IPS DF 4.7 (cell line): ENCODE data around the gene SEC24B.

Experiments
- DNase-seq: peaks from one replicate; pipeline ENCODE4 v3.0.0-alpha.2; 2013; ENCODE audit warnings: low spot score; ENCODE audit errors: extremely low read depth

The SEC24B gene

DNA sequence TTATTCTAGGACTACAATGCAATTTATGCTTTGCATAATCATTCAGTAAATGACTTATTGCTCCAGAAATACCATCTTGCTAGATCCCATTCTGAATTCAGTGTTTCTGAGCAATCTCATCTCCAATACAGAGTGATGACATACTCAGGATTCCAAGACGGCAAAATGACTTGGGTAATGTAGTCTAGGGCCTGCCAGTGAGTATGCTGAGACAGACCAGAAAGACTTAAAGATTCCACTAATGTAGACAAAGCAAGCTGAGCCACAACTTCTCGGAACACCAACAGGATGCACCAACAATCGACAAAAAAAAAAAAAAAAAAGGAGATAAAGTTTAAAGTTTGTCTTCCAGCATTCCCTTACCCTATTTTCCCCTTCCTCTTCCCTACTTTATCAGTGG, 919 bp upstream of the SEC24B start:
- DNase-seq, result no peak

DNA sequence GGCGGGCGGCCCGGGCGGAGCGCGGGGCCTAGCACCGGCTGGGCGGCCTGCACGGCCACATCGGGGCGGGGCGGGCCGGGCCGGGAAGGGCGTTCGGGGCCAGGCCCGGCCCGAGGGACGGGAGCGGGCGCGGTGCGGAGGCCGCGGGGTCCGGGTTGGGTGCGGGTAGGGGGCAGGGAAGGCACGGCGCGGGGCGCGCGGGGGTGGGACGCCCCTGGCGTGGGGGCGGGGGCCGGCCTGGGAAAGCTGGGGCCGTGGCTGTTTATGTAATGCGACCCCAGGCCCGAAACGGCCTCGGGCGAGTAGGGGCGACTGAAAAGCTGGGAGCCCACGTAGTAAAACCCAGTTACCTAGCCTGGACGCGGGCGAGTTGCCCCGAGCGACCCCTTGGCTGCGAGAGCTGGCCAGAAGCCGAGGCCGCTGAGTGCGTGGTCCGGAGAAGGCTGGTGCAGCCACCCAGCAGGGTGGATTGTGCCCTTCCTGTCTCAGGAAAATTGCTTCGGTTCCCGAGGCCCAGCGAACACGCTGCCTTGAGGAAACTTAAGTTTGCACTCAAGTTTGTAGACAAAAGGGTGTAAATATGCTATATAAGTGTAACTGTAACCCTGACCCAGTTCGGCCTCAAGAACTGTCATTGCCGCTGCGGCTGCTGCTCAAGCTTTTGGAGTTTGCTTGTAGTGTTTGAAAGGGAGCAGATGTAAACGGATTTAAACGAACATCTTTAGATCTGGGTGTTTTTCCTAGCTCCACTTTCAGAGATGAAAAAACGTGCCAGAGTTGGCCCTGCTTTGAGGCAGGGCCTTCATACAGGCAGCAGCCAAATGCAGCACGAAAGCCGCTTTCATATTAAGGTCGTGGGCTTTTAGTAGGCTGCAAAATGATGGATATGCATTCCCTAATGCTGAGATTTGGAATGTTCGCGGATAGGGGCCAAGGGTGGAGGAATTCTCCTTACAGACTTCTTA, 674 bp downstream of the SEC24B start:
- DNase-seq, result no peak

- DNase-seq, result no peak
Measured at GRCh38 chr4:109435635-109436034, 2.0 kb downstream of the SEC24B start.

DNA sequence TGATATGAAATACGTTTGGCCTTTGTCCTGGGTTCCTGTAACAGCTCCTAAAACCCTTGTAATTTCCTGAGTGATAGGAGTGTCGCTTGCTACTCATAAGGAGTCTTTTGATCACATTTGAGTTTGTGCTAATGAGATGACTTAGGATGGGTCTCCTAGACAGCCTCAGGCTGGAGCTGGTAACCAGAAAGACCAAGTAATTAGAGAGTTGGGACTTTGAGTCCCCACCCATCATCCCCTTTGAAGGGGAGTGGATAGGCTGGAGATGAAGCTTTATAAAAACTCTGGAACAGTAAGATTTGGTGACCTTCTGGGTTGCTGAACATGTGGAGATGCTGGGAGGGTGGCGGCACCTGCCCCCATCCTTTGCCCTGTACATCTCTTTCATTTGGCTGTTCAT, 2.9 kb downstream of the SEC24B start:
- no peak for DNase-seq

DNA sequence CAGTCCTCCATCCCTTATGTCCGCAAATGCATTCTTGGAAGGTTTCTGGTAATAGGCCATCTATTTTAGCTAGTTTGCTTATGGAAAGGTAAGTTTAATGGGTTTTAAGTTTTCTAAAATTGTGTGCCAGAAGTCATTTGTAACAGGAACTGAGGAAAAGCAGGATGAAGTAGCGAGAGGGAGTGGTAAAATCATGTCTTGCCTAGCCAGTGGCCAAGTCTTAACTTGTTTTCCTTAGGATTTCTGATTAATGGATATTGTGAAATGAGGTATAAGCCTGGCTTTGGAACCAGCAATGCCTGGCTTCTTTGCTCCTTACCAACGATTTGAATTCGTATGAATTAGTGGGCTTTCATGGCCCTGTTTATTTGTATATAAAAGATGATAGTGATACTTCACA, 7.3 kb downstream of the SEC24B start:
- no peak for DNase-seq

DNA sequence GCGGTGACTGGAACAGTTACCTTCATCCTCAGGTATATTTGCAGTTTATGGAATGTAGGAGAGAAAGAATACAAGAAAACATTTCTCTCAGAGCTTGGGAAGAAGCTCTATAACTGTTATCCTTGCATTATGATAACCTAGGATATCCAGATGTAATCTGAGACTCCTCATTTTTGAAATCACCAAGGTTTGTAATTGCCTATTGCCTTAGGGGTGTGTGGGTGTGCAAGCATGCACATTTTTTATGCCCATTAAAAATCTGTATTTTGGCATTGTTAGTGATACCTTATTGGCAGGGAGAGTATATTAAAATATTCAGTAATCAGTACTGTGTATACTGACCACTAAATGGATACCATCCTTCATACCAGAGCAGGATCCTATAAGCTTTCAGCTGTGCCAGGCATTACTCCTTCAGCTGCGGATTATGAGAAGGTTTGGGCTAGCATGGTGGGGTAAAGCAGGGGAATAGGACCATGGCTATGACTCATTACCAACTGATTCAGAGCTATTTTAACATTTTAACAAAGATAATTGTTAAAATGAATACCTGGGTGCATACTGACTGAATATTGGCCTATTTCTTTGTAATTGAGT, 8.3 kb downstream of the SEC24B start:
- DNase-seq, result no peak

GRCh38 chr4:109444182-109444844, 10.7 kb downstream of the SEC24B start:
- no peak for DNase-seq

- DNase-seq, result no peak
Measured at GRCh38 chr4:109447278-109447677, 13.7 kb downstream of the SEC24B start.

DNA sequence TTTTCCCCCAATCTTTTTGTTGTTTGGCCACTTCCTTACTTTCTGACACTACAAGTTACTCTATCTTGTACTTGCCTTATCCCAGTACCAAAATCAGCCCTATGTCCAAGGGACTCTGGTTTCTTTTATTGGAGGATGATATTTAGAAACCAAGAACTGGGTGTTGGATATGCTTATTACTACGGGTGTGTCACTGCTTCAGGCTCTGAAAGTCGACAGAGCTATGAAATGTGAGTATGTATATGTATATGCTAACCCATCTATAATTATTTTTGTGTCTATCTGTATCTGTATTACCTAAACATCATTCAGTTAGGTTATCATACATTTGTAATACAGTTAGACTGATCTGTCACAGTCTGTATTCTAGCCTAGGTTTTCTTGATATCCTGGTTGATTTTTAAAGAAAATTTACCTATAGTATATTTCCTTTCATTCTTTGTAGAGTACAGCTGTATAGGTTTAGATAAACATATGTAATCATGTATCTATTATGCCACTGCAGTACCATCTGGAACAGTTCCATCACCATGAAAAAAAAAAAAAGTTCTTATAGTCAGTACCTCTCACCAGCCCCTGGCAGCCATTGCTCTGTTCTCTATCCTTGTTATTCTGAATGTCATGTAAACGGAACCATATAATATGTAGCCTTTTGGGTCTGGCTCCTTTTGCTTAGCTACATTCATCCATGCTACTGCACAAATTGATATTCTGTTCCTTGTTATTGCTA, 18.1 kb downstream of the SEC24B start:
- DNase-seq, result no peak

DNA sequence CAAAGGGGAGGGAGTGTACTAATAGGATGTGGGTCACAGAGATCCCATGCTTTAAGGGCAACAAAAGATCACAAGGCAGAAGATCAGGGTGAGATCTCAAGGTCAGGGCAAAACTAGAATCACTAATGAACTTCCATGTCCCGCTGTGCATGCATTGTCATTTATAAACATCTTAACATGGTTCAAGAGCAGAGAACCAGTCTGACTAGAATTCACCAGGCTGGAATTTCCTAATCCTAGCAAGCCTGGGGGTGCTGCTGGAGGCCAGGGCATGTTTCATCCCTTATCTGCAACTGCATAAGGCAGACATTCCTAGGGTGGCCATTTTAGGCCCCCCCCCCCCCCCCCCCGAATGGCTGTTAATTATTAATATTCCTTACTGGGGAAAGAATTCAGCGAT, 19.5 kb downstream of the SEC24B start:
- peak; percentile 60 for DNase-seq

DNA sequence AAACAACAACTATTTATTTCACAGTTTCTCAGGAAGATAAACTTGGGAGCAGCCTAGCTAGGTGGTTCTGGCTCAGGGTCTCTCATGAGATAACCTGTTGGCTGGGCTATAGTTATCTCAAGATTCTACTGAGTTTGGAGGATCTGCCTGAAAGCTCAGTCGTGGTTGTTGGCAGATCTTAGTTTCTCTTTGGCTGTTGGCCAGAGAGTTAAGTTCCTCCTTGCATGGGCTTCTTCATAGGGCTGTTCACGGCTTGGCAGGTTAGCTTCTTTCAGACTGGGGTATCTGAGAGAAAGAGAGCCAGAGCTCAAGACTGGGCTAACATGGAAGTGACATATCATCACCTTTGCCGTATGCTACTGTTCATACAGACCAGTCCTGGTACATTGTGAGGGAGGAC, 28.7 kb downstream of the SEC24B start:
- no peak for DNase-seq

- no peak for DNase-seq
Measured at GRCh38 chr4:109462802-109463201, 29.2 kb downstream of the SEC24B start.

GRCh38 chr4:109465069-109465468, 31.5 kb downstream of the SEC24B start:
- no peak for DNase-seq

DNA sequence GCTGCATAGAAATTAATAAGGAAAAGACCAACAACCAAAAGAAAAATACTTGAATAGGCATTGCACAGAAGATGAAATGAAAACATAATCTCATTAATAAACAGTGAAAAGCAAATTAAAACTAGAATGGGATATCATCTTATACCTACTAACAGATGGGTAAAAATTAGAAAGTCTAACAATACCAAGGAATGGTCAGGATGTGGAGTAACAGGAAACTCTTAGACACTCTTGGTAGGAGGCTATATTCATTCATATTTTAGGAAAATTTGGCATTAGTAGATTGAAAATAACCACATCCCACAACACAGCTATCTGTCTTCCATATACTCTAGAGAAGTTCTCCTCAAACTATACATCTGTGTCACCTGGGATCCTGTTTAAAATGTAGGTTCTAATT, 36.3 kb downstream of the SEC24B start:
- DNase-seq, result no peak

GRCh38 chr4:109472343-109472761, 38.7 kb downstream of the SEC24B start:
- no peak for DNase-seq

- DNase-seq, result no peak
Measured at GRCh38 chr4:109473824-109474223, 40.2 kb downstream of the SEC24B start.

DNA sequence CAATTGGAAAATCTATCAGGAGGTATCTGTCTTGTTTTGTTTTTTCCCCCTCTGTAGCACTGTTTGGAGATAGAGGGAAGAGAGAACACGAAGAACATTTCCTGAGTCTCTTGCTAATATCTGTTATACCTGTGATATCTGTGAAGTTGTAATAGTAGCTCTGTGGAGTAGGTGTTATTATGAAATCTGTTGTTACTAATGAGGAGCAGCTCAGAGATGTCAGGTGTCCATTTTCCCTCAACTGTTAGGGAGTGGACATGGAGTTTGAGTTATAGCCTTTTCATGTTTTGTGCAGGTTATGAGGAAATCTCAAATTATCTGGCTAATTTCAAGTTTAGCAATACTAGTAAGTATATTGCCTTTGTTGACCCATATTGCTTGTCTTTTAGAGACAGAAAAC, 52.4 kb downstream of the SEC24B start:
- DNase-seq, result no peak

DNA sequence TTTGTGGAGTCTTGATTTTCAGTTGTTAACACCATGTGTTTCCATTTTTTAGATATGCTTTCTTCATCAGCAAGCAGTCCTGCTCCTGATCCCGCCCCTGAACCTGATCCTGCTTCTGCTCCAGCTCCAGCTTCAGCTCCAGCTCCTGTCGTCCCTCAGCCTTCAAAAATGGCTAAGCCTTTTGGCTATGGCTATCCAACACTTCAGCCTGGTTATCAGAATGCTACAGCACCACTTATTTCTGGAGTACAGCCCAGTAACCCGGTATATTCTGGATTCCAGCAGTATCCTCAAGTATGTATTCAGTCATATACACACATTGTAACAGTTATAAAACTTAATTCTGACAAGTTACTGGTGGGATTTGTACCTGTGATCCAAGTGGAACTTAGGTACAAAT, 60.9 kb downstream of the SEC24B start:
- DNase-seq, result no peak

DNA sequence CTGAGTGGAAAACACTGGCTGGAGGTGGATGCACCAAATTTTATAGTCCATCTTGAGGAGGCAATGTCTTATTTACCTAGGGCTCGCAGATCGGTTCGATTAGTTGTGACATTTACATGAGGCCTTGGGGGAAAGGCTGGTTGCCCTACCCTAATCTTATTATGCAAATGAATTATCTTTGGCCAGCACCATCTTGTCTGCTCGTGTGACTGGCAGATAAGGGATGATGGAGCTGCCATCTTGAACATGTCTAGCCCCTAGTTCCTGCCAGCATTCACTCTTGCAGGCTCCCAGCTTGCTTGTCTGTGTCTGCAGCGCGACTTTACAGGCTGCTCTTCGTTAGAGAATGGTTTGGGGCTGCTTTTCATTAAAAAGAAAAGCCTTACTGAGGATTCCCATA, 61.9 kb downstream of the SEC24B start:
- DNase-seq, result no peak

DNA sequence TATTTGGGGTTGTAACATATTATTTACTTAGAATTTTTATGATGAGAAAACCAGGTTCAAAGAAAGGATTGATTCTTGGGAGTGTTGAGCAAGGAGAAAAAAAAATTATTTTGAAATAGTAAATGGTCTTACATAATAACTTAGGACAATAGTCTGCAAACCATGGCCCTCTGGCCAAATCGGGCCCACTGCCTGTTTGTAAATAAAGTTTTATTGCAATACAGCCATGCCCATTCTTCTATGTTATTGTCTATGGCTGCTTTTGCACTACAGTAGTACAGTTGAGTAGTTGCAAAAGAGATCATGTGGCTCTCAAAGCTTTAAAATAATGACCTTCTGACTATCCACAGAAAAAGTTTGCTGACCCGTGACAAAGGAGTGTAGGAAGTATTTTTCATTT, 63.3 kb downstream of the SEC24B start:
- no peak for DNase-seq

- DNase-seq, result no peak
Measured at GRCh38 chr4:109497511-109497910, 63.9 kb downstream of the SEC24B start.

- DNase-seq, result no peak
Measured at GRCh38 chr4:109499513-109499912, 65.9 kb downstream of the SEC24B start.
